ENCODE results near the gene WDR74.
A peak's percentile ranks its signal among the peaks of the same experiment; 100 is the strongest.
"Not testable (repeated sequence)": the region's sequence is repeated elsewhere in the genome, so short reads cannot be mapped to it uniquely, and the experiment has no call there.

WDR74 gene

DNA sequence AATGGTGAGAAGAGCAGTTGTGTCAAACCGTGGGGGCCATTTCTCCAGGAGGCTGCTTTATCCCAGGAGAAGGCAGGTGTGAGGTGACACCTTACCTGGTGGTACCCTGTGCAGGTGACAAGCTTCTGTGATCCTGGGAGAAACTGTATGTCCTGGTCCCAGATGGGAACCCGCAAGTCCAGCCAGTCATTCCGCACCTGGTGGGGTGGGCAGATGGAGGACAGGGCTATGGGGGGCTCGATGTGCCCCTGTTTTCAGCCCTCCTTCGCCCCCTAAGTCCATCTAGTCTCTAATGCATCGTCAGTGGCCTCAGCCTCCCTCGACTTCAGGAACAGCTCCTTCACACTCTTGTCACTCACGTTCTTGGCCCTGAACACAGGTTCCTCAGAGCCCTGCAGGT is 4.1 kb downstream of the WDR74 start:
- DNase-seq: no peak

DNA sequence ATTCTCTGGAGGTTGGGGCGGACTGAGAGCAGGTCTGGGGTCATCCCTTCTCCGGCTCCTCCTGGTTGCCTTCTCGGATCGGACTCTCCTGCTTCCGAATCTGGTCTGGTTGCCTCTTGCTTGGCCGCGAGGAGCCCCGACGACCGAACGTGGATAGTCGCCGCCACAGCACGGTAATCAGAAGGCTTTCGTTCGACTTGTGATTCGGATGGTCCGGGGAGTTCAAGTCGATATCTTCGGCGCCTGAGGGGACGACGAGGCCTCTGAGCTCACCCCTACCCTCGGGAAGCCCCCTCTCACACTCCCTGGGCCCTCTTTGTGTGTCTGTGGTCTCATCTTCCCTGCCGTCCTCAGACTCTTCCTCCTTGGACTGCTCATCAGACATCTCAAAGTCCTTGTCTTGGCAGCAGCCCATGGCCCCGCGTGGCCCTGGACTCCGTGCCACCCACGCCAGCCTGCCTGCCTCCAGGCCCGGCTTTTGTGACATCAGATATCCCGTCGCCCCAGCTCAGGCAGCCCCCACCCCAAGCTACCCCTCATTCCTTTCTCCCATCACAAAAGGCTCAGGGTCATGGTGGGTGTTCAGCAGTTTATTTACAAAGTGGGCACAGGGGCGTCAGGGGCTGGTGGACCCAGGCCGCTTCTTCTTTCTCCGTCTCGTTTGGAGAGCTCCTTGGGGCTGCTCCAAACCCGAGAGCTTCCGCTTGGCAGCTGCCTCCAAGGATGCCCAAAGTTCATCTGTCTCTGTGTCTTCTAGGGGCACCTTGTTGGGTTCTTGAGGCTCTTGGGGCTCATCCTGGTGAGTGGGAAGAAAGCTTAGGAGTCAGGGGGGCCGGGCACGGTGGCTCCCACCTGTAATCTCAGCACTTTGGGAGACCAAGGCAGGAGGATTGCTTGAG is 6.8 kb downstream of the WDR74 start, which contains the start of gene TEX54:
TEX54 (minus strand) TSS at position 506 of the 899 bp plus-strand sequence.
- TF ChIP-seq POLR2A (IDR thresholded peaks at IDR 0.05; ENCODE audit: low read length) (no peak), GATA1 (IDR thresholded peaks at IDR 0.05; ENCODE audit: low read depth, low read length) (no peak)
- no peak for DNase-seq

More for the DNA sequence above, 4.1 kb downstream of the WDR74 start:
- TF ChIP-seq GATA1 (IDR thresholded peaks at IDR 0.05; ENCODE audit: low read depth, low read length) (no peak), POLR2A (IDR thresholded peaks at IDR 0.05; ENCODE audit: low read length) (no peak)

DNA sequence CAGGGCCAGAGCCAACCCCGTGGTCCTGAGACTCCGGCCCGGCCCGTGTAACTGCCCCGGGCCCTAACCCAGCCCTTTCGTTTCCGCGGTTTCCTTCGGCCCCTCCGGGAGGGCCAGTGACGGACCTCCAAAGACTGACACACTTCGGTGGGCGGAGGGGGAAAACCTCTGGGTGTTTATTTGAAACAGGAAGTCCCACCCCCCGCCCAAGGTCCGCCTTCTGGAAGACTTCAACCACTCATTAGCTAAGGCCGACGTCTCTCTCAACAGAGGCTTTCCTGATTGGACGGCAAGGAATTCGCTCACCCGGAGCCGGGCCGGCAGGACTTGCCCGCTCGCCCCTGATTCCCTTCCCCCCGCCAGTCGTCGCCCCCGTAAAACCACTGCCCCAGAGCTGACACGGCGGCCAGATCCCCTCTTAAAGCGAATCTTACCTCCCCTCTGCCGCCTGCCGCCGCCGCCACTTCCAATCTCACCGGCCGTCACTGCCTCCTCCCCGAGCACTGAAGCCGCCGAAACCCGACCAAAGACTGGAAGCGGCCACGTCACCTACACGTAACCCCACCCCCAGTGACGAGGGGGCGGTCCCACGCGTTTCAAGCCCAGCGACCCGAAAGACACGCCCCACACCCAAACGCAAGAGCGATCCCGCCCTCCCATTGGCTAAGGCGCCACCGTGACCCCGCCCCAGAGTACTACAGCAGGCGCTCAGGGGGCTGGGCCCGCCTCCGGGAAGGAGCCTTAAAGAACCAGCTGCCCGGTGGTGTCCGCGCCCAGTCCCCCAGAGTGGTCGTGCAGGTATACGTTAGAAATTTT is 7.7 kb downstream of the WDR74 start, which contains the start of gene STX5:
STX5 (minus strand) TSS at position 532 of the 816 bp plus-strand sequence. CDS start 808 bp downstream, outside the sequence.
- TF ChIP-seq POLR2A (IDR thresholded peaks at IDR 0.05; ENCODE audit: low read length): peak; percentile 86
- TF ChIP-seq GATA1 (IDR thresholded peaks at IDR 0.05; ENCODE audit: low read depth, low read length): no peak

DNA sequence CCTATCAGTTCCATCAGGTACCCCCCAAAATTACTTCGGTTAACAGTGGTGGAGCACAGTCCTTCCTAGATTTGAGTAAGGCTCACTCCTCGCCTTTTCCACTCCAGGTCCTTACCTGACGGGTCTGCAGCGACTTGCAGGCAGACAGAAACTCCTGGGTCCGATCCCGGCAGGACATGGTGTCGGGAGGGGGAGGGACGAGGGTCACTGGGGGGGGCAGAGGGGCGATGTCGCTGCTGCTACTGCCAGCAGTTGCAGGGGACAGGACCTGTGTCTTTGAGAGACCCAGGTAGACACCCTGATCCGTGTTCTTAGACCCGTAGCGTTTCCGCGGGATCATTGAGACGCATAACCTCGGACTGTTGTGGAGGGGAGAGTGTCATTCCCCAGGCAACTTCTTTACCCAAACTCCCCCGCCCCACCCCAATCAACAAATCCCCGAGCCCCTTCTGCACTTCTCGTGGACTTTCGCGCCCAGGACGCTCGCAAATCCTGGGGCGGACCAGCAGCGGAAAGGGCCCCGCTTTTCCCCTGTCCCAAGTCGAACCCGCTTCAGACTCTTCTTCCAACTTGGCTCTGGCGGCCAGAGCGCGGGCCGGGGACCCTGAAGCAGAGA is 8.4 kb downstream of the WDR74 start:
- DNase-seq: peak in 1 of 2 experiments; percentile 79
- TF ChIP-seq GATA1 (IDR thresholded peaks at IDR 0.05; ENCODE audit: low read depth, low read length) (no peak), POLR2A (IDR thresholded peaks at IDR 0.05; ENCODE audit: low read length) (no peak)

More for the DNA sequence above, 7.7 kb downstream of the WDR74 start, which contains the start of gene STX5:
- DNase-seq: peak; percentile 99 to 100

DNA sequence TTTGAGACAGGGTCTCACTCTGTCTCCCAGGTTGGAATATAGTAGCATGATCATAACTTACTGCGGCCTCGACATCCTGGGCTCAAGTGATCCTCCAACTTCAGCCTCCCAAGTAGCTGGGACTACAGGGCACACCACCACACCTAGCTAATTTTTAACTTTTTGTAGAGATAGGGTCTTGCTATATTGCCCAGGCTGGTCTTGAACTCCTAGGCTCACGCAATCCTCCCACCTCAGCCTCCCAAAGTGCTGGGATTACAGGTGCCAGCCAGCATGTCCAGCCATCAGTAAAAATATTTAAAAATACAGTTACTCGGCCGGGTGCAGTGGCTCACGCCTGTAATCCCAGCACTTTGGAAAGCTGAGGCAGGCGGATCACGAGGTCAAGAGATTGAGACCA is 11.3 kb downstream of the WDR74 start:
- not testable (repeated sequence) for DNase-seq

DNA sequence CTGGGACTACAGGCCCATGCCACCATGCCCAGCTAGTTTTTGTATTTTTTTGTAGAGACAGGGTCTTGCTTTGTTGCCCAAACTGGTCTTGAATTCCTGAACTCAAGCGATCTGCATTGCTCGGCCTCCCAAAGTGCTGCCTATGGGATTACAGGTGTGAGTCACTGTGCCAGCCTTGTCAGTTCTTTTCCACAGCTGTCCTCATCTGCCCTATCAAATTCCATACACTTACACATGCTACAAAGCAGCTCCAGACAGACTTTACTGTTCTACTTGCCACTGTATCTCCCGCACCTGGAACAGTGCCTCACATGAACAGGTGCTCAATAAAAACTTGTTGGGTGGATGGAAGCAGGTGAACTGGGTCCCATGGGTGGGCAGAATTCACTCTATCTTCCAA is 15.7 kb downstream of the WDR74 start:
- TF ChIP-seq POLR2A (IDR thresholded peaks at IDR 0.05; ENCODE audit: low read length): no peak
- TF ChIP-seq GATA1 (IDR thresholded peaks at IDR 0.05; ENCODE audit: low read depth, low read length): no peak
- DNase-seq: no peak

DNA sequence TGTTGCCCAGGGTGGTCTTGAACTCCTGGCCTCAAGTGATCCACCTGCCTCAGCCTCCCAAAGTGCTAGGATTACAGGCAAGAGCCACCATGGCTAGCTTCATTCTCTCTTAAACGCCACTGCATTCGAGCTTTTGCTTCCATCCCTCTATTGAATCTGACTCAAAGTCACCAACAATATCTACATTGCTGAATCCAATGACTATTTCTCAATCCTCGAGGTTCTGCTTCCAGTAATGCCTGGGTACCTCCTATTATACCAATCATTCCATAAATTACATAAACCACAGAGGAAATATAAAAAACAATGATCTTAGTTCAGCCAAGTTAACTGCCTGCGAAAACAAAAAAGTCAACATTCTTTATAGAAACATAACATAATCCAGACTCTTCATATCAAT is 22.3 kb downstream of the WDR74 start:
- TF ChIP-seq GATA1 (IDR thresholded peaks at IDR 0.05; ENCODE audit: low read depth, low read length) (no peak), POLR2A (IDR thresholded peaks at IDR 0.05; ENCODE audit: low read length) (no peak)

DNA sequence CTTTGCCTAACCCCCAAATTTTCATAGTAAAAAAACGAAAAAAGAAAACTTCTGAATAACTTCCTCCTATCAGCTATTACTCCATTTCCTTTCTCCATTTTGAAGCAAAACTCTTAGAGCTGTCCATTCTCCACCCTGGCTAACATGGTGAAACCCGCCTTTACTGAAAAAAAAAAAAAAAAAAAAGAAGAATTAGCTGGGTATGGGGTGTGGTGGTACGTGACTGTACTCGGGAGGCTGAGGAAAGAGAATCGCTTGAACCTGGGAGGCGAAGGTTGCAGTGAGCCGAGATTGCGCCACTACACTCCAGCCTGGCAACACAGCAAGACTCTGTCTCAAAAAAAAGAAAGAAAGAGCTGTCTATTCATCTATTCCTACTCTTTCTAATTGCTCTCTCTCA is 22.8 kb downstream of the WDR74 start:
- DNase-seq: no peak
- TF ChIP-seq POLR2A (IDR thresholded peaks at IDR 0.05; ENCODE audit: low read length) (no peak), GATA1 (IDR thresholded peaks at IDR 0.05; ENCODE audit: low read depth, low read length) (no peak)

More for the DNA sequence above, 22.3 kb downstream of the WDR74 start:
- no peak for DNase-seq

DNA sequence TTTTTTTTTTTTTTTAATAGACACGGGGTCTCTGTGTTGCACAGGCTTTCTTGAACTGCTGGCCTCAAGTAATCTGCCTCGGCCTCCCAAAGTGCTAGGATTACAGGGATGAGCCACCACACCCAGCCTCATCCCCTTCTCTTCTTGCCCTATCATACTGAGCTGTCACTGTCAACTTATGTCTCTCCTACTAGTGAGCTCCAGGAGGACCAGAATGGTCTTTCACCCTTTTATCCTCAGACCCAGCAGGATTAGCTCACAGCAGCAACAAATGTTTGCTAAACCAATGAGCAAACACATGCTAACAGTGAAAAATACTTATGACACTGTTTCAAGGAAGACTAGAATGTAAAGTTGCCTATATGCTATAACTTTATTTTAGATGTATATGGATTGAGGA is 27.7 kb downstream of the WDR74 start:
- no peak for DNase-seq
- TF ChIP-seq POLR2A (IDR thresholded peaks at IDR 0.05; ENCODE audit: low read length) (no peak), GATA1 (IDR thresholded peaks at IDR 0.05; ENCODE audit: low read depth, low read length) (no peak)

DNA sequence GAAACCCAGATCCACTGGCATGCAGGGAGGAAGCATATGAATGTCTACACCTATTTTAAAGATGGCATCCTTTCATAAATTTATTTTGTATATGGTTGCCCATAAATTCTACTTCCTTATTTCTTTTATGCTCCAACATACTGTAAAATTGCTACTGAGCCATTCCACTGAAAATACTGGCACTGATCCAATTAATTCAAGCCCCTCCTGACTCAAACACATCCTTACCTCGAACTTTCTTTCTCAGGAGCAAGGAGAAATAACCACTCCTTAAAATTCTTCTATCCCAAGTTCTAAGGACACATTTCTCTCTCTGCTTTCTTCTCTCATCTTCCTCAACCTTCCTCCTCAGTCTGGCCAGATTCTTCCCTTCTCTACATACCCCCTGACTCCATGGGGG is 28.6 kb downstream of the WDR74 start:
- TF ChIP-seq GATA1 (IDR thresholded peaks at IDR 0.05; ENCODE audit: low read depth, low read length): no peak
- no peak for TF ChIP-seq POLR2A (IDR thresholded peaks at IDR 0.05; ENCODE audit: low read length)
- no peak for DNase-seq

DNA sequence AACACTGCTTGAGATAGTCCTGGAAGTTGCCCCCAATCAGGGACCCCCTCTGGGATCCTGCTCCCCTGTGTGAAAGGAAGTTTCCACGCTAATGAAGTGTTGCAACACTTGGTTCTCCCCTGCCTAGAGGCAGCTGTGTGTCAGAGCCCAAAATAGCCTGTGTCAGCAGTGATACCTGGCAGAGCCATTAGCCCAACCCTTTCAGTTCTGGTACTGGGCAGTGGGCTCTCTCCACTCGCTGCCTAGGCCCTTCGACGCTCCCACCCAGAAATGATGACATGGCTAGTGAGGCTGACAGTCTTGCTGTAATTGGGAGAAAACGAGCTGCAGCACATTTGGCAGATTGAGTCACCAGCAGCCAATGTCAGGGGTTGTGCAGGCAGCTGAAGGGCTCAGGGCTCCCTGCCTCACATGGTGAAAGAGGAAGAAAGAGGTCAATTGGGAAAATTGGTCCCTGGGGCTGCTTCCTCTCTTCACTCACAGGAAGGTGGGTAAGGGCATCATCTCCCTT is 32.7 kb downstream of the WDR74 start:
- DNase-seq: no peak

DNA sequence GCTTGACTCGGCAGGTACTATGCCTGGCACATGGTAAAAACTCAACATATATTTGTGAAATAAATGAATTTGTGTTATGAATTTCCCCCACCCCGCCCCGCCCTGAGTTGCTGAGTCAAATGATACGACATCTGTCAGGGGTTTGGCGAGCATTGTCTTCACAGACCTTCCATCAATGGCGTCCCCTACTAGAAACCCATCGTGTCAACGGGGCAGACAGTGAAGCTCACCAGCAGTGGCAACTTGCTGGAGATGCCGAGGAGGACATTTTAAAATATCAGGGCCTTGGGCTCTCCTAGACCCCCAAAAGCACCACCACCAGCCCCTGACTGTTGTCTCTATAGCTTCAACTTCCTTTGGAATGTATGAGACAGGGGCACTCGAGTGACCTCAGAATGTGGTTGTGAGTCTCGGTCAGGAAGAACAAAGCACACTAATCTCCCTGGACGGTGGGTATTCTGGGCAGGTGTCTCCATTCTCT is 33.4 kb downstream of the WDR74 start:
- DNase-seq: peak in 1 of 2 experiments; percentile 63
- no peak for TF ChIP-seq GATA1 (IDR thresholded peaks at IDR 0.05; ENCODE audit: low read depth, low read length)
- no peak for TF ChIP-seq POLR2A (IDR thresholded peaks at IDR 0.05; ENCODE audit: low read length)

More for the DNA sequence above, 32.7 kb downstream of the WDR74 start:
- no peak for TF ChIP-seq GATA1 (IDR thresholded peaks at IDR 0.05; ENCODE audit: low read depth, low read length)
- TF ChIP-seq POLR2A (IDR thresholded peaks at IDR 0.05; ENCODE audit: low read length): no peak

DNA sequence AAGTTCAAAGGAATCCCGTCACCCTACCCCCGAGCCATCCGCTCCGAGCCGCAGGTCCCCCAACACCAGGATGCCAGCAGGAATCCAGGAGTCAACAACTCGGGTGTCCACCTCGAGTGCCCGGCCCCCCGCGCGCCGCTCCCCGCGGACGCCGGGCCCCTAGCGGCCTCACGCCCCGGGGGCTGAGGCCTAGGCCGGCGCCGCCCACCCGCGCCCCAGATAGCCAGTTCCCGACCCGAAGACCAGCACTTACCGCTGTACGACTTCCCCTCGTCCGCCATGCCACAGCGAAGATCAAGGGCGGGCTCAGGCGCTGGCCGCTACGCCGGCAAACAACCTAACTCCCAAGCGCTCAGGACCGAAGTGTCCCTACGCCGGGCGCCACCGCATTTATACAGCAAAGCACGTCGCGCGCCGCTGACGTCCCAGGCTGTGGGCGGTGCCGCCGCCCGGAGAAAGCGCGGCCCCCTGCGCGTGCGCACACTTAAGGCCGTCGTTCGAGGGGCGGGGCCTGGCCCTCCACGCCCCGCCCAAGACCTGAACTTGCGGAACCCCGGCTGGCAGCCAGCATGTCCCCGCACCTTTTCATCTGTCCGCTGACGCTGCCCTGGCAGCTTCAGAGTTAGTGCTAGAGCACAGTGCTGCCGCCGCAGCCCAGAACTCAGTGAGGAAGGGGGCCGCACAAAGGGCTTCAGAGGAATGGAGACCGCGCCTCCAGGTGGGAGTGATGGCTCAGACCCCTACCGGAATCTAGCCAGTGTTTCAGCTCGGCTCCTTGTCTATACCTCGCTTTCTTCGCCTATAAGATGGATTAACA is 34.1 kb downstream of the WDR74 start, which contains the start of gene NXF1:
NXF1 (minus strand) TSS at position 365 of the 817 bp plus-strand sequence; CDS start at position 281, 84 bp downstream.
- no peak for TF ChIP-seq GATA1 (IDR thresholded peaks at IDR 0.05; ENCODE audit: low read depth, low read length)
- peak; percentile 100 for TF ChIP-seq POLR2A (IDR thresholded peaks at IDR 0.05; ENCODE audit: low read length)
- peak; percentile 97 to 99 for DNase-seq
